ENCODE data around the gene CYP27C1.

CYP27C1 gene

DNA sequence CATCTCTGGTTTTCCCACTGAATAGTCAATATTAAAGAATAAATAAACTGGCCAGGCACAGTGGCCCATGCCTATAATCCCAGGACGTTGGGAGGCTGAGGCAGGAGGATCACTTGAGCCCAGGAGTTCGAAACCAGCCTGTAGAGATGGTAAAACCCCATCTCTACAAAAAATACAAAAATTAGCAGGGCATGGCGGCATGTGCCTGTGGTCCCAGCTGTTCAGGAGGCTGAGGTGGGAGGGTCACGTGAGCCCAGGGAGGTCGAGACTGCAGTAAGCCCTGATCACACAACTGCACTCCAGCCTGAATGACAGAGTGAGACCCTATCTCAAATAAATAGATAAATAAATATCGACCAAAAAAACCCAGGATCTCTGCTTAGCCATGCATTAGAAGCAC lies 63.0 kb downstream of the CYP27C1 start:
- H4K20me1 ChIP-seq (ENCODE audit: control insufficient read depth, insufficient read depth, low read depth, low read length): no peaks in the 10 kb centered on the region
- no peak overlapping the region for H3K27ac ChIP-seq (ENCODE audit: low read depth, low read length)
- H3K79me2 ChIP-seq (ENCODE audit: control insufficient read depth, low read length): no peaks in the 10 kb centered on the region
- no peak overlapping the region for H3K4me2 ChIP-seq (ENCODE audit: low read length)
- peaks cover 9% of the 10 kb centered on the region for H3K4me1 ChIP-seq (ENCODE audit: control insufficient read depth, low read length)
- no peaks in the 10 kb centered on the region for H3K9me2 ChIP-seq (replicated peaks; ENCODE audit: control insufficient read depth, low read length)
- no peak for TF ChIP-seq EZH2phosphoT487 (IDR thresholded peaks at IDR 0.05; ENCODE audit: borderline replicate concordance, low read length)
- TF ChIP-seq, protein P1, sequence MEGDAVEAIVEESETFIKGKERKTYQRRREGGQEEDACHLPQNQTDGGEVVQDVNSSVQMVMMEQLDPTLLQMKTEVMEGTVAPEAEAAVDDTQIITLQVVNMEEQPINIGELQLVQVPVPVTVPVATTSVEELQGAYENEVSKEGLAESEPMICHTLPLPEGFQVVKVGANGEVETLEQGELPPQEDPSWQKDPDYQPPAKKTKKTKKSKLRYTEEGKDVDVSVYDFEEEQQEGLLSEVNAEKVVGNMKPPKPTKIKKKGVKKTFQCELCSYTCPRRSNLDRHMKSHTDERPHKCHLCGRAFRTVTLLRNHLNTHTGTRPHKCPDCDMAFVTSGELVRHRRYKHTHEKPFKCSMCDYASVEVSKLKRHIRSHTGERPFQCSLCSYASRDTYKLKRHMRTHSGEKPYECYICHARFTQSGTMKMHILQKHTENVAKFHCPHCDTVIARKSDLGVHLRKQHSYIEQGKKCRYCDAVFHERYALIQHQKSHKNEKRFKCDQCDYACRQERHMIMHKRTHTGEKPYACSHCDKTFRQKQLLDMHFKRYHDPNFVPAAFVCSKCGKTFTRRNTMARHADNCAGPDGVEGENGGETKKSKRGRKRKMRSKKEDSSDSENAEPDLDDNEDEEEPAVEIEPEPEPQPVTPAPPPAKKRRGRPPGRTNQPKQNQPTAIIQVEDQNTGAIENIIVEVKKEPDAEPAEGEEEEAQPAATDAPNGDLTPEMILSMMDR (IDR thresholded peaks at IDR 0.05; ENCODE audit: low read depth, low read length, poor library complexity, severe bottlenecking): no peak
- H3K27me3 ChIP-seq (ENCODE audit: control insufficient read depth, low read length): peaks cover 30% of the 10 kb centered on the region
- no peaks in the 10 kb centered on the region for H3F3A ChIP-seq (ENCODE audit: control insufficient read depth, insufficient read depth)
- H3K36me3 ChIP-seq (ENCODE audit: control insufficient read depth, low read length): no peaks in the 10 kb centered on the region
- no peaks in the 10 kb centered on the region for H3K9me3 ChIP-seq (ENCODE audit: control insufficient read depth, insufficient read depth, low read length)
- no peak overlapping the region for H3K4me3 ChIP-seq (ENCODE audit: low read length)

DNA sequence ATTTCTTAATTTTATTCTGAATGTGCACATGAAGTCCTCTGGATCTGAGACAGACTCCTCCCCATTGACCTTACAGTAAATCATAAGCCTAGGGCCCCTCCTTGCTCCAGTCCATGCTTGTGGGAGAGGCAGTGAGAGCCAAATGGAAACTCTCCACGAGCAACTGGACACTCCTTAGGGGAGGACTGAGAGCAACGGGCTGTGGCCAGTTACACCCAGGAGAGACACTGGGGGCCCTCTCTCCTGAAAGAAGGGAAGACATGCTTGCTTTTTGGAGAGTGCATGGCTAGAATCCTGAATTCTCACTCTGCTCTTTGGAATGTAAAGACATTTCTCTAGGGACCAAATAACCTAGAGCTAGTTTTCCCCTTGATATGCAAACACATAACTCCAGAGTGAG lies 64.2 kb downstream of the CYP27C1 start:
- Histone ChIP-seq H3K9me2 (replicated peaks; ENCODE audit: control insufficient read depth, low read length) (no peaks in the 10 kb centered on the region), H4K20me1 (ENCODE audit: control insufficient read depth, insufficient read depth, low read depth, low read length) (no peaks in the 10 kb centered on the region), H3K36me3 (ENCODE audit: control insufficient read depth, low read length) (no peaks in the 10 kb centered on the region), H3K27ac (ENCODE audit: low read depth, low read length) (no peak overlapping the region), H3K9me3 (ENCODE audit: control insufficient read depth, insufficient read depth, low read length) (no peaks in the 10 kb centered on the region), H3F3A (ENCODE audit: control insufficient read depth, insufficient read depth) (no peaks in the 10 kb centered on the region), H3K4me2 (ENCODE audit: low read length) (no peak overlapping the region), H3K4me3 (ENCODE audit: low read length) (no peak overlapping the region), H3K79me2 (ENCODE audit: control insufficient read depth, low read length) (no peaks in the 10 kb centered on the region), H3K27me3 (ENCODE audit: control insufficient read depth, low read length) (peaks cover 20% of the 10 kb centered on the region), H3K4me1 (ENCODE audit: control insufficient read depth, low read length) (peaks cover 9% of the 10 kb centered on the region)
- TF ChIP-seq EZH2phosphoT487 (IDR thresholded peaks at IDR 0.05; ENCODE audit: borderline replicate concordance, low read length): no peak
- TF ChIP-seq, protein P1 (IDR thresholded peaks at IDR 0.05; ENCODE audit: low read depth, low read length, poor library complexity, severe bottlenecking): no peak

DNA sequence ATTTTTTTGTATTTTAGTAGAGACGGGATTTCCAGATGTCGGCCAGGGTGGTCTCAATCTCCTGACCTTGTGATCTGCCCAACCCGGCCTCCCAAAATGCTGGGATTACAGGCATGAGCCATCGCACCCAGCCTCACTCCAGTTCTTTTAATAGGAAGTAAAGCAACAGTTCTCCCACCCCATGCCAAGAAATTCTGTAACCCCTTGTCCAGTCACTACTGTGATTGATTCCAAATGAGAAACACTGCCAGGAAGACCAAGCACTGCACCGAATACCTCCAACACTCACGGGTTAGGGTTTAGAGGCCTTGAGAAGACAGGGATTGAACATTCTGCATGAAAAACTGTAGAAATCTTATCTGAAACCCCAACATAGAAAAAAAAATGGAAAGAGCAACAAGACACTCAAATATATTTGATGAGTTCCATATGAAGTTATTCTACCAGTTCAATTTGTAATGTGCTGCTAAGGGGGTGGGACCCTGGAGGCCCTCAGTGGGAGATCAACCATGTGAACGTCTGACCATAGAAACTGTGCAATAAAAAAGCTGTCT lies 65.0 kb downstream of the CYP27C1 start:
- peaks cover 9% of the 10 kb centered on the region for H3K4me1 ChIP-seq (ENCODE audit: control insufficient read depth, low read length)
- peaks cover 15% of the 10 kb centered on the region for H3K27me3 ChIP-seq (ENCODE audit: control insufficient read depth, low read length)
- H3K36me3 ChIP-seq (ENCODE audit: control insufficient read depth, low read length): no peaks in the 10 kb centered on the region
- H3F3A ChIP-seq (ENCODE audit: control insufficient read depth, insufficient read depth): no peaks in the 10 kb centered on the region
- no peak overlapping the region for H3K4me3 ChIP-seq (ENCODE audit: low read length)
- no peaks in the 10 kb centered on the region for H3K9me2 ChIP-seq (replicated peaks; ENCODE audit: control insufficient read depth, low read length)
- TF ChIP-seq, protein P1 (IDR thresholded peaks at IDR 0.05; ENCODE audit: low read depth, low read length, poor library complexity, severe bottlenecking): no peak
- no peak for TF ChIP-seq EZH2phosphoT487 (IDR thresholded peaks at IDR 0.05; ENCODE audit: borderline replicate concordance, low read length)
- no peaks in the 10 kb centered on the region for H3K9me3 ChIP-seq (ENCODE audit: control insufficient read depth, insufficient read depth, low read length)
- no peak overlapping the region for H3K27ac ChIP-seq (ENCODE audit: low read depth, low read length)
- H3K4me2 ChIP-seq (ENCODE audit: low read length): no peak overlapping the region
- no peaks in the 10 kb centered on the region for H3K79me2 ChIP-seq (ENCODE audit: control insufficient read depth, low read length)
- H4K20me1 ChIP-seq (ENCODE audit: control insufficient read depth, insufficient read depth, low read depth, low read length): no peaks in the 10 kb centered on the region
